HG02943 (cell line): Measurements from ENCODE around the gene TECPR2.
"Not testable (repeated sequence)": the region's sequence is repeated elsewhere in the genome, so short reads cannot be mapped to it uniquely, and the experiment has no call there.

Experiments used
- ATAC-seq: cut with Tn5 transposase; IDR thresholded peaks from one replicate; pipeline ENCODE4 v1.9.1; 2021; ENCODE audit warnings: mild to moderate bottlenecking, low read depth, moderate library complexity; ENCODE audit not compliant: unreplicated experiment

Gene TECPR2

DNA sequence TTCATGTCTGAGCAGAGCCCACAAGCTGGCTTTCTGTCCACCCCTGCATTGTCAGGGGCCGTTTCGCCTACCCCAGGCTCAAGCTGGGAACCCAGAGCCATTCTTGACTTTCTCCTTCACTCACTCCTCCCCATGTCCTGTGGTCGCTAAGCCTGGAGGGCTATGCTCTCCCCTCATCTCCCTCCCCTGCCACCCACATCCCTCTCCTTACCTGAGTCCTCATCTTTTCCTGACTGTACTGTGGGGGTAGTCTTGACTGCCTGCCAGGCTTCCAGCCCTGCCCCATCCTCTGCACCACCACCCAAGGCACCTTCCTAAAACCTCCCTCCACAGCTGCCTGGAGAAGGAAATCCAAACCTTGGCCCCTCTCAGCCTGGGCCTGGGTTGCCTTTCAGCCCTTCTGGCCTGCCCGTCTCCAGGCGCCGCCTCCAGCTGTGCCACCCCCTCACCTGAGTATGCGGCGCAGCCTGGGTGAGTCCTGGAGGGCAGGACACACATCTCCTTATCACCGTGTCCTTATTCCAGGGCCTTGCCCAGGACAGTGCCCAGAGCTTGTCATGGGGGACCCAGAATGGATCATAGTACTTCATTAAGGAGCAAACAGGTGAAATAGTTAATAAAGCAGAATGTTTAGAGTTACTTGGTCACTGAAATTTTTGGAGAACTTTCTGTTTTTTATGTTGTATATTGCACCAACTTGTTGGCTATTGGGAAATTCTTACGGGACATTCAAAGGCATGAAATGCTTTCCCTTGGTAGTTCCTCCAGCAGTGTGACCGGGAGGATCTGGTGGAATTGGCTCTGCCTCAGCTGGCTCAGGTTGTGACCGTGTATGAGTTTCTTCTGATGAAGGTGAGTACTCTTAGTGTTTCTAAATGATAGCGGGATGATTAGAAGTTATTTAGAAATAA, 28.7 kb upstream of the TECPR2 start:
- ATAC-seq: no peak

GRCh38 chr14:102335163-102335562, 27.6 kb upstream of the TECPR2 start:
- ATAC-seq: no peak

GRCh38 chr14:102338724-102339123, 24.0 kb upstream of the TECPR2 start:
- ATAC-seq: no peak

DNA sequence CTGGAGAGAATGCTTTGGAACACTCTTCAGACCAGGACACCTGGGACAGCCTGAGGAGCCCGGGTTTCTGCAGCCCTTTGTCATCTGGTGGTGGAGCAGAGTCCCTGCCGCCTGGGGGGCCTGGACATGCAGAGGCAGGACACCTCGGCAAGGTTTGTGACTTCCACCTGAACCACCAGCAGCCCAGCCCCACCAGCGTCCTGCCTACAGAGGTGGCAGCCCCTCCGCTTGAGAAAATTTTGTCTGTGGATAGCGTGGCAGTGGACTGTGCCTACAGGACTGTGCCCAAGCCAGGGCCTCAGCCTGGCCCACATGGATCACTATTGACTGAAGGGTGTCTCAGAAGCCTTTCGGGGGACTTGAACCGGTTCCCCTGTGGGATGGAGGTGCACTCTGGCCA, 21.2 kb upstream of the TECPR2 start:
- no peak for ATAC-seq

- no peak for ATAC-seq
Measured at GRCh38 chr14:102342238-102342637, 20.5 kb upstream of the TECPR2 start.

DNA sequence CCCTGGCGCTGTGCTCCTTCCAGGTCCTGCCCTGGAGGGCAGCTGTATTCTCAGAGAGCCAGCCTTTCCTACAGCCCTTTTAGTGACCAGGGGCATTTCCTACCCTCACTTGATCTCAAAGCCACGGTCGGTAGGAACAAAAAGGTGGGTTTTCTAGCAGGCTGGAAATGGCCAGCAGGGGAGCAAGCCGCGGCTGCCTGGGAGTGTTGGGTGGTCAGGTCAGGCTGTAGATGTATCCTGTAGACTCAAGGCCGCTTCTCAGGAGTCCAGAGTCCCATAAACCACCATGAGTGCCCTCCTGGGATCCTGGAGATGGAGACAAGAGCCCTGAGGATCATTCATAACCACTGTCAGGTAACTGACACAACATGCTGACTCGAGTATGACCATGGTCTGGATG, 18.7 kb upstream of the TECPR2 start:
- no peak for ATAC-seq

DNA sequence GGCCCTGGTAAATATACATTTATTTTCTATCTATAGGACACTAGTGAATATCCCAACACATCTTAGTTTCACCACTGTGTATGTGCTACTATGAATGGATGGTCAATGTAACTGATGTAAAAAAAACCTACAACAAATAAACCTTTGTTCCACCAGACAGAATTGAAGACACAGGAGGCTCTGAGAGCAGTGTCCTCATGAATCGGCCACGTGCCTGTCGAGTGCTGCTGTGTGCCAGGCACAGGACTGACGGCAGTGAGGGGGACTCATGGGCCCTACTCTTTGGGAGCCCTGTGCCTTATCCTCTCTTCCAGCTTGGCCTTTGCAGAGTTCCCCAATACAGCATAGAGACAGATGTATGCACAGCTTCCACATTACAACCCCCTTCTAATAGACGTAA, 18.3 kb upstream of the TECPR2 start:
- no peak for ATAC-seq

- ATAC-seq: no peak
Measured at GRCh38 chr14:102345232-102345631, 17.5 kb upstream of the TECPR2 start.

- no peak for ATAC-seq
Measured at GRCh38 chr14:102346645-102347044, 16.1 kb upstream of the TECPR2 start.

DNA sequence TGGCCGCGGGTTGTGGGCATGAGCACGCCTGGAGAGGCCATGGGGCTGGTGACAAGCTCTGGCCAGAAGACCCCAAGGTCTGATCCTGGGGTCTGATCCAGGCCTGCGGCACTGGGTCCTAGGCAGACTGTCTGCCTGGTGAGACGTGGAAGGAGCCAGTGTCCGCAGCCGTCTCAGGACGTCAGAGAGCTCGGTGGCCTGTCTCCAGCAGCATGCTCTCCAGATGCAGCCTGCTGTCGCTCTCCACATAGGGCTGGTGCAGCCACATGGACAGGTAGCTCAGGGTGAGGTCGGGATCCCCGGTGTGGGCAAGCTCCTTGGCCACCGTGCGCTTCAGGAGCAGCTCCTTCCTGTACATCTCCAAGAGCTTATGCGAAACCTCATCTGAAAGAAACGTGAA, 14.4 kb upstream of the TECPR2 start:
- ATAC-seq: no peak

- ATAC-seq: no peak
Measured at GRCh38 chr14:102351023-102351422, 11.7 kb upstream of the TECPR2 start.

GRCh38 chr14:102351593-102351992, 11.1 kb upstream of the TECPR2 start:
- not testable (repeated sequence) for ATAC-seq

DNA sequence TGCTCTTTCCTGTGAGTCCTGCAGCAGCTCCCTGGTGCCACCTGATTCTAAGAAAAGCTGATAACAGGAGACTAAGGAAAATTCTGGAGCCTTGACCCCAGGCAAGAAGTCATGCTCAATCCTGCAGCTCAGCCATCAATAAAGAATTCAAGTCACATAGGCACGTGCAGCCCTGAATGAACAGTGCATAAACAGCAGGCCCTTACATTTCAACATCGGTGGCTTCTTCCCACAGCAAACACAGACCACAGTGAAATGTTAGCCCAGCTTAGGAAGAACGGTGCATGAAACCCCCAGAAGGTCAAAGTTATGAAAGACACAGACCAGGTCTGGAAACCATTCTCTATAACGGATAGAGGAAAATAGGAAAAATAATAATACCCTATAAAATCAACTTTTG, 10.5 kb upstream of the TECPR2 start:
- no peak for ATAC-seq

DNA sequence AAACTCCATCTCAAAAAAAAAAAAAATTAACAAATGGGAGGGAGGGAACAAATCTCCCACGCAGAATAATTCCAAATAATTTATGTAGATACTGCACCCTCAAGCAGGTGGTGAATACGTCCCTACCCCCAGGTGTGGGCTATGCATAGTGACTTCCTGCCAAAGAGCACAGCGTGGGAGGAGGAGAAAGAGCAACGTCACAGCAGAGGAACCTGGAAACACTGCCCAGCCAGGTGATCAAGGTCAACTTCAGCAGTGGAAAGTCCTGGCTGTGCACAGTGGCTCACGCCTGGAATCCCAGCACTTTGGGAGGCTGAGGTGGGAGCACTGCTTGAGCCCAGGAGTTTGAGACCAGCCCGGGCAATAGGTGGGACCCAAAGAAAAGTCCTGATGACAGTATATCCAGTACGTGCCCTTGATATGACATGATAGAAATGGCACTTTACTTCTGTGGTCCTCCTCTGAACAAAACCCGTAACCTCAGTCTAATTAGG, 9.6 kb upstream of the TECPR2 start:
- ATAC-seq: no peak

DNA sequence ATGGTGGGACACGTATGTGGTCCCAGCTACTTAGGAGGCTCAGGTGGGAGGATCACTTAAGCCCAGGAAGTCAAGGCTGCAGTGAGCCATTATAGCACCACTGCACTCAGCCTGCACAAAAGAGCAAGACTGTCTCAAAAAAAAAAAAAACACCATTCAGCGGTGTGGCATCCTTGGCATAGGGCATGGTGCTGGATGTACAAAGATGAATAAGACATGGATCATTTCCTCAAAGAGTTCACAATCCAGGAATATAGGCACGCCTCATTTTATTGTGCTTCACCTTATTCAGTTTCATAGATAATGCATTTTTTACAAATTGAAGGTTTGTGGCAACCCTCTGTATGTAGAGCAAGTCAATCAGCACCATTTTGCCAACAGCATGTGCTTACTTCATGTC, 6.5 kb upstream of the TECPR2 start:
- no peak for ATAC-seq

DNA sequence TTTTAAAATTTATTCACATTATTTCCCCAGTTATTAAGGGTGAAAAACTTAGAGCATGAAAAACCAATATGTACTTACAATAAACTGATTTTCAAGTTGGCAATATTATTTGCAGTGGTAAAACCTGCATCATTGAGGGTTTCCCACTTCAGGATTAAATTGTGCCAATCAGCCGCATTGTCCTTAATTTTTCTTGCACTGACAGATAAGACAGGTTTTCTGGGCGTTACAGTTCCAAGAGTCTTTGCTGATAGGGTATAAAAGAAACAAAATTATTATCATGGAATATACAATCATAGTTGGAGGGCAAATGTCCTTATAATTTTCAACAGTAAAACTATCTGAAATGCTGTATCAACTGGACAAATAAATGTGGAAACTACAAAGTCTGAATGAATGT, 3.4 kb upstream of the TECPR2 start:
- no peak for ATAC-seq

DNA sequence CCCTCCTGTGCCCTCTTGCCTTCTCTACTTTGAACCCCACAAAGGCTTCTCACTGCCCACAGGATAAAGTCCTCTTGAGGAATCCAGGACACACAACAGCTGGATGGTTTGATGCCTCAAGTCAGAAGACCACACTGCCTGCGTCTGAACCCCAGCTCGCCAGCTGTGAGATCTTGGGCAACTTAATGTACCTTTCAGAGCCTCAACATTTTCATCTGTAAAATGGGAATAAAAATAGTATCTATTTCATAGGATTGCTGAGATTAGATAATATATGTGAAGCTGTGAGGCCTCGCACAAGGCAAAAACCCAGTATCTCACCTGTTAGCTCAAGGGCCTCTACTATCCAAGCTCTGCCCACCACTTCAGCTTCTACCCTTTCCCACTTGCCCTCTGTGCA, 2.4 kb upstream of the TECPR2 start:
- no peak for ATAC-seq

DNA sequence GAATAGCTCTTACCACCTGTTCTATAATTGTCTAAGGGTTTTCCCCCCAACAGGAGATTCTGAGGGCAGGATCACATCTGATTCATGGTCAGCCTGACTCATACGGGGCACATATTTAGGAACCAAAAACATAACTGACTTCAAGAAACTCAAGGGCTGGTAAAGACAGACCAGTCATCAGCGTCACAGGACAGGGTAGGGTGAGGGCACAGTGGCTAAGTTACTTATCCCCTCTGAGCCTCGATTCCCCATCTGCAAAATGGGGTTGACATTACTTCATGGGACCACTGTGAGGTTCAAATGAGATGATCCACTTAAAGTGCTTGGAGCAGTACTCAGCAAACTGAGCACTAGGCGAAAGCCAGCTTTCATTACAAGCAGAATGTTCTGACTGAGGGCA, 657 bp upstream of the TECPR2 start:
- no peak for ATAC-seq

- peak; percentile 26 for ATAC-seq
Measured at GRCh38 chr14:102363182-102363943, 622 bp downstream of the TECPR2 start.

DNA sequence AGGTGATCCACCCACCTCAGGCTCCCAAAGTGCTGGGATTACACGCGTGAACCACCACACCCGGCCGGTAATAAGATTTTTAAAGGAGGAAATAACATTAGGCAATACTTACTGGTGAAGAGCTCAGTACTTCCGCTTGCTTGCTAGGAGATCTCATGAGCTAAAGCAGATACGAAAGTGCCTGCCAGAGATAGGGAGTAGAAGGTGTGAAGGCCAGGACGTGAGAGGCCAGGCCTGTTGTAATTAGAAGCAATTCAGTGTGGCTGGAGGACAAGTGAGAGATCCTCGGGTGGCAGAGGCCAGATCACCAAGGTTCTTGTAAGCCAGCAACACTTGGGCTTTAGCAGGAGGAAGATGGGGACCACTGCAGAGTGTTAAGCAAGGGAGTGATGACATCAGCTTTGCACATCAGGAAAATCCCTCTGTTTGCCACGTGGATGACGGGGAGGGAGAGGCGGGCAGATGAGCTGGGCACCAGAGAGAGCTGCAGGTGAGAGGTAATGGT, 7.6 kb downstream of the TECPR2 start:
- no peak for ATAC-seq

- no peak for ATAC-seq
Measured at GRCh38 chr14:102371361-102371760, 8.6 kb downstream of the TECPR2 start.
